Esophagus squamous epithelium (tissue), 5 donors: ENCODE results near the gene UBR4. TPM values are rescaled to one million over a fixed set of nuclear protein-coding genes. Genes with fewer than 3 reads are reported as not detected.
A peak's percentile ranks its signal among the peaks of the same experiment; 100 is the strongest.

ENCODE experiments used
- DNase-seq: peaks from one replicate; lab custom pipeline; 2025; lab: John Stamatoyannopoulos, UW
- H3K27ac ChIP-seq, 4 donors: fragments of 200-600 bp; sonication (generic); one replicate each; pipeline ENCODE4 v1.5.1; 2016 to 2019; ENCODE audit warnings: mild to moderate bottlenecking in 1 of 4
- H3K27me3 ChIP-seq, 4 donors: fragments of 200-600 bp; sonication (generic); 1 replicate in 3 of 4; 2 replicates in 1 of 4; pipeline versions ENCODE4 v1.5.1 to v1.6.0; 2017 to 2021; ENCODE audit warnings: antibody characterized with exemption in 1 of 4
- H3K36me3 ChIP-seq, 3 donors: fragments of 200-600 bp; sonication (generic); one replicate each; pipeline ENCODE4 v1.5.1; 2016 to 2019
- H3K4me1 ChIP-seq, 3 donors: fragments of 200-600 bp; sonication (generic); one replicate each; pipeline ENCODE4 v1.5.1; 2017 to 2019
- H3K4me3 ChIP-seq, 4 donors: fragments of 200-600 bp; sonication (generic); 1 replicate in 3 of 4; 2 replicates in 1 of 4; pipeline ENCODE4 v1.5.1; 2016 to 2019; ENCODE audit warnings: mild to moderate bottlenecking in 2 of 4, moderate library complexity in 1 of 4
- H3K9me3 ChIP-seq, 3 donors: fragments of 200-600 bp; sonication (generic); one replicate each; pipeline ENCODE4 v1.5.1; 2016 to 2019
- CTCF ChIP-seq, 6 experiments: fragments of 450-650 bp in 4 of 6; fragments of 200-600 bp in 2 of 6; sonication (generic) in 2 of 6; IDR thresholded peaks; one replicate each; pipeline ENCODE4 v1.5.1; 2016 to 2019; ENCODE audit warnings: antibody characterized with exemption in 6 of 6, mild to moderate bottlenecking in 4 of 6, moderate library complexity in 4 of 6
- POLR2A ChIP-seq, 4 donors: fragments of 450-650 bp; IDR thresholded peaks; one replicate each; pipeline ENCODE4 v1.6.1; 2017; ENCODE audit warnings: antibody characterized with exemption in 4 of 4, mild to moderate bottlenecking in 4 of 4, moderate library complexity in 3 of 4
- WGBS, 2 donors: methylation state at CpG; one replicate each; pipeline ENCODE4 v1.1.5; 2018; 5-methylcytosine and 5-hydroxymethylcytosine counted together
- intact Hi-C: fragments of 100-400 bp; cut with DNase I; formaldehyde crosslinking; loops from one replicate; pipeline ENCODE4 v1.15.0; 2022
- total RNA-seq, 4 donors: library from RNA; depleted of rRNA; stranded (reverse); fragments of >200 nt; gene quantifications; one replicate each; pipeline ENCODE4 v1.1.0, GENCODE V29; 2016
- donor health status: DM: yes; HTN: yes; CAD: no.

The UBR4 gene
- total RNA-seq, 4 donors from 2014 or later, result 52.4 to 121 (median 88.3) TPM

- Histone ChIP-seq H3K27me3 (no peaks in the 10 kb centered on the region), H3K27ac (peak overlapping the region; percentile 13 to 98 (median 46)), H3K36me3 (peaks cover 0 to 20% (median 0%) of the 10 kb centered on the region in 3 donors), H3K4me3 (no peak overlapping the region), H3K9me3 (no peaks in the 10 kb centered on the region), H3K4me1 (peaks cover 5 to 81% (median 65%) of the 10 kb centered on the region in 3 donors)
- DNase-seq, result no peak
- TF ChIP-seq CTCF (IDR thresholded peaks at IDR 0.05) (no peak), POLR2A (IDR thresholded peaks at IDR 0.05) (no peak)
- intact Hi-C loops, result no loop called here
- 83 to 84% methylated on average over 6 of the region's 6 CpGs for WGBS, 2 donors
These were observed 5.4 kb downstream of the UBR4 start for GRCh38 chr1:19204446-19205266.

GRCh38 chr1:19203440-19203839 lies 6.6 kb downstream of the UBR4 start:
- Histone ChIP-seq H3K9me3 (no peaks in the 10 kb centered on the region), H3K27me3 (no peaks in the 10 kb centered on the region), H3K36me3 (peaks cover 0 to 32% (median 10%) of the 10 kb centered on the region in 3 donors), H3K27ac (peak overlapping the region in 3 of 4 donors; percentile 13 to 98 (median 70)), H3K4me1 (peaks cover 5 to 71% (median 59%) of the 10 kb centered on the region in 3 donors), H3K4me3 (no peak overlapping the region)
- 28 to 52% methylated on average over 2 of the region's 2 CpGs for WGBS, 2 donors
- DNase-seq, result no peak
- no peak for TF ChIP-seq CTCF (IDR thresholded peaks at IDR 0.05)
- TF ChIP-seq POLR2A (IDR thresholded peaks at IDR 0.05), result no peak
- intact Hi-C loops, result no loop called here

DNA sequence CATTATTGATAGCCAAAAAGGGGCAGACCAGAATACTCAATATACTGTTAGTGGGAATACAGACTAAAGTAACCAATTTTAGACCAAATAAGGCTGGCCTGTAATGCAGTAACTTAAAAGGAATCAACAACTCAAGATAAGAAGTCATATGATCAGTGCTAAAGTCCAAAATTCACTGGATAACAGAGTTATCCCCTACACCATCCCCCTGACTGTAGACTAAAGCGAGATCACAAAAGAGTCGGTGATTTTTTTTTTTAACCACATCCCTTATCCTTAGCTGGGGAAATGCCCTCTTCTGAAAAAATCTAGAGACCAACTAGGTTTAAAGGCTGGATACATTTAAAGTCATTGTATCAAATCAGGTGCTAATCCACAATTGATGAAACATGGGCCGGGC lies 7.7 kb downstream of the UBR4 start:
- Histone ChIP-seq H3K36me3 (peaks cover 4 to 42% (median 20%) of the 10 kb centered on the region in 3 donors), H3K4me1 (peaks cover 5 to 60% (median 52%) of the 10 kb centered on the region in 3 donors), H3K9me3 (no peaks in the 10 kb centered on the region), H3K4me3 (no peak overlapping the region), H3K27ac (peak overlapping the region in 1 of 4 donors; percentile 70), H3K27me3 (no peaks in the 10 kb centered on the region)
- intact Hi-C loops, result no loop called here
- WGBS, 2 donors, result 75 to 76% methylated on average over 3 of the region's 3 CpGs
- no peak for TF ChIP-seq POLR2A (IDR thresholded peaks at IDR 0.05)
- no peak for TF ChIP-seq CTCF (IDR thresholded peaks at IDR 0.05)
- DNase-seq, result no peak

DNA sequence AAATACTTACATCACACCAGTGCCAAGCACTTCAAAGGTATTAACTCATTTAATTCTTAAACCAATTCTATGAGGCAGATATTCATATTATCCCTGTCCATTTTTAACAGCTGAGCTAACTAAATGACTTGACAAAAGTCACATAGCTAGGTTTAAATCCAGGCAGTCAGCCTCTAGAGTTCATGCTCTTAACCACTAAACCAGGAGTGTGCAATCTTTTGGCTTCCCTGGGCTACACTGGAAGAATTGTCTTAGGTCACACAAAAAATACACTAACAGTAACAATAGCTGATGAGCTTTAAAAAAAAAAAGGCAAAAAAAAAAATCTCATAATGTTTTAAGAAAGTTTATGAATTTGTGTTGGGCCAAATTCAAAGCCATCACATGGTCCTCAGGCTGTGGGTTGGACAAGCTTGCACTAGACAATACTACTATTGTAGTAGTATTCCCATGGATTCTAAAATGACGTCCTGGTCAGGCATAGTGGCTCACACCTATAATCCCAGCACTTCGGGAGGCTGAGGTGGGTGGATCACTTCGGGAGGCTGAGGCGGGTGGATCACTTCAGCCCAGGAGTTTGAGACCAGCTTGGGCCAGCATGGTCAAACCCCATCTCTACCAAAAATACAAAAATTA lies 10.0 kb downstream of the UBR4 start:
- 83 to 90% methylated on average over 4 of the region's 4 CpGs for WGBS, 2 donors
- H3K4me3 ChIP-seq, result no peak overlapping the region
- no peak overlapping the region for H3K27ac ChIP-seq
- intact Hi-C loops, result no loop called here
- DNase-seq, result no peak
- H3K27me3 ChIP-seq, result no peaks in the 10 kb centered on the region
- H3K4me1 ChIP-seq, result peaks cover 5 to 37% (median 32%) of the 10 kb centered on the region in 3 donors
- TF ChIP-seq POLR2A (IDR thresholded peaks at IDR 0.05), result no peak
- TF ChIP-seq CTCF (IDR thresholded peaks at IDR 0.05), result no peak
- H3K36me3 ChIP-seq, result peaks cover 7 to 65% (median 31%) of the 10 kb centered on the region in 3 donors
- no peaks in the 10 kb centered on the region for H3K9me3 ChIP-seq
